ENCODE measurements around the gene IARS2. TPM values are rescaled to one million over a fixed set of nuclear protein-coding genes. Genes with fewer than 3 reads are reported as not detected.
"Not testable (repeated sequence)": the region's sequence is repeated elsewhere in the genome, so short reads cannot be mapped to it uniquely, and the experiment has no call there.

The IARS2 gene
- total RNA-seq, 1 experiment from 2014 or later = 106 TPM

GRCh38 chr1:220086261-220086686, 7.7 kb upstream of the IARS2 start:
- intact Hi-C loops (cut with micrococcal nuclease) = not testable (repeated sequence)

DNA sequence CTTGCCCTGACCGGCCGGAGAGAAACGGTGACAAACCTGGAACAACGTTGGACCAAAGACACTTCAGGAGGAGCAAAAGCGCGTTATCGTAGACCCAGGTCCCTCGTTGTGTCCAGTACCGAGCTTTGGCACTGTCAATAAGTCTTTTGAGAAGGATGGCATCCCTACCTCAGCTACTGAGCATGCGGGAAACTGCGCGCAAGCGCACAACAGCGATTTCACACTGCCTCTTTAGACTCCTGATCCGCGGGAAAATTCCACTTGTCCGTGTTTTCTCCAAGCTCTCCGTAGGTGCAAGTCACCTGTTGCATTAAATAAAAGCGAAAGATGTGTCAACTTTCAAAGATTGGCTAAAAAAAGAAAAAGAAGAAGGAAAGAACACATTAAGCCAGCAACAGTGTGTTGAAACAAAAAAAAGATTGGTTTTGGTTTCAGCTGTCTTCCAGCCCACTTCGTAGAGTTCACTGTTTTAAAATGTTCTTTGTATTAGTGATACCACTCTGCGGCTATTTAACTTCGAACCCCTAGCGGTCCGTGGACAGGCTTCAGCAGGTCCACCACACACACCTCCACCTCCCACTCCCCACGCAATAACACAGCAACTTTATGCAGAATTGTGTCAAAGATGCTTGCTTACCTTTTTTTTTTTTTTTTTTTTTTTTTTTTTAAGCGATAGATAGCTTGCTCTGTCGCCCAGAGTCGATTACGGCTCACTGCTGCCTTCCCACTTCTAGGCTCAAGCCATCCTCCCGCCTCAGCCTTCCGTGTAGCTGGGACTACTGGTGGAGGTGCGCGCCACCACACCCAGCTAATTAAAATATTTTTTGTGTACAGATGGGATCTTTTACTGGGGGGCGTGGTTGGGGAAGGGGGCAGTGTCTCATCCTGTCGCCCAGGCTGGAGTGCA, 4.0 kb upstream of the IARS2 start, which contains the start of gene BPNT1:
Gene BPNT1, minus strand, starts transcription at position 139 of the 907 bp plus-strand sequence. CDS start 9,942 bp downstream, outside the sequence.
- peak; percentile 98 for DNase-seq (ENCODE audit: low read depth, low spot score)
- Histone ChIP-seq H3K36me3 (ENCODE audit: control insufficient read depth in 1 of 2, insufficient read depth in 2 of 2, low read length in 2 of 2) (no peaks in the 10 kb centered on the region), H3K9ac (ENCODE audit: low read length) (peak within 1 kb of the TSS; percentile 50), H3K9me3 (ENCODE audit: control insufficient read depth in 1 of 2, insufficient read depth in 1 of 2, low read depth in 1 of 2, low read length in 2 of 2) (no peaks in the 10 kb centered on the region), H3K4me2 (ENCODE audit: low read length) (peak within 1 kb of the TSS; percentile 82), H3K4me3 (replicated peaks in 1 of 2; ENCODE audit: low read depth in 1 of 2, low read length in 2 of 2) (peak within 1 kb of the TSS; percentile 61 to 70), H3K79me2 (ENCODE audit: insufficient read depth, low read length) (peaks cover 9% of the 10 kb centered on the region), H3K9me2 (ENCODE audit: insufficient read depth) (no peaks in the 10 kb centered on the region), H2AFZ (ENCODE audit: low read depth, low read length, poor library complexity, severe bottlenecking) (peak within 1 kb of the TSS; percentile 89), H4K20me1 (ENCODE audit: insufficient read depth) (no peaks in the 10 kb centered on the region), H3K27ac (ENCODE audit: low read depth, low read length) (peak within 1 kb of the TSS; percentile 42), H3K4me1 (ENCODE audit: control insufficient read depth in 1 of 2, insufficient read depth in 2 of 2, low read length in 2 of 2) (peaks cover 3 to 12% of the 10 kb centered on the region in 2 experiments; a peak in 3 of 4 replicates), H3K27me3 (ENCODE audit: insufficient read depth, low read length) (no peaks in the 10 kb centered on the region)
- ChIA-PET CTCF (interaction anchor here (0.7 to 1.3 kb wide), 4 partner anchors 10 to 661 kb away, joined by 3 to 6 read pairs (median 4); no protein-coding TSS in a partner anchor), RAD21 (ENCODE audit: low non-redundant PET in 1 of 2, low total read pairs in 2 of 2, uncharacterized antibody in 2 of 2, unreplicated experiment in 2 of 2) (interaction anchor here in 1 of 2 experiments (0.7 kb wide), 1 partner anchor 709 kb away, joined by 10 read pairs; no protein-coding TSS in a partner anchor), POLR2A (no interaction called here)
- ATAC-seq = peak; percentile 72
- no TSS peak for BruUV-seq (replicated peaks)
- intact Hi-C loops (cut with micrococcal nuclease) = loop anchor here (1.0 kb wide), 1 partner anchor 45 kb away; no protein-coding TSS in a partner anchor
- TF ChIP-seq EZH2phosphoT487 (IDR thresholded peaks at IDR 0.05; ENCODE audit: borderline replicate concordance) = no peak
- TF ChIP-seq SP1 (IDR thresholded peaks at IDR 0.05; ENCODE audit: low read depth) = peak; percentile 99
- peak; percentile 40 for TF ChIP-seq TCF7L2 (IDR thresholded peaks at IDR 0.05; ENCODE audit: borderline replicate concordance, extremely low read depth, insufficient read depth, insufficient read length)
- TF ChIP-seq POLR2AphosphoS5 (IDR thresholded peaks at IDR 0.05; ENCODE audit: low read depth, low read length) = peak; percentile 96
- TF ChIP-seq CBX3 (IDR thresholded peaks at IDR 0.05; ENCODE audit: low read depth) = peak; percentile 89
- peak; percentile 87 for TF ChIP-seq JUND (IDR thresholded peaks at IDR 0.05)
- TF ChIP-seq CEBPB (IDR thresholded peaks at IDR 0.05; ENCODE audit: low read depth) = peak; percentile 1
- peak; percentile 82 for TF ChIP-seq SIN3A (IDR thresholded peaks at IDR 0.05; ENCODE audit: low read depth)
- no peak for TF ChIP-seq ZNF274 (IDR thresholded peaks at IDR 0.05; ENCODE audit: low read depth, low read length)
- peak; percentile 81 for TF ChIP-seq YY1 (IDR thresholded peaks at IDR 0.05; ENCODE audit: extremely low read depth, insufficient replicate concordance, low read depth, low read length)
- TF ChIP-seq, protein P1, sequence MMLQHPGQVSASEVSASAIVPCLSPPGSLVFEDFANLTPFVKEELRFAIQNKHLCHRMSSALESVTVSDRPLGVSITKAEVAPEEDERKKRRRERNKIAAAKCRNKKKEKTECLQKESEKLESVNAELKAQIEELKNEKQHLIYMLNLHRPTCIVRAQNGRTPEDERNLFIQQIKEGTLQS (IDR thresholded peaks at IDR 0.05) = no peak

More at GRCh38 chr1:220086261-220086686, 7.7 kb upstream of the IARS2 start:
- H3K36me3 ChIP-seq (ENCODE audit: control insufficient read depth in 1 of 2, insufficient read depth in 2 of 2, low read length in 2 of 2); DNase-seq (ENCODE audit: low read depth, low spot score); RAD21 ChIA-PET (ENCODE audit: low non-redundant PET in 1 of 2, low total read pairs in 2 of 2, uncharacterized antibody in 2 of 2, unreplicated experiment in 2 of 2); H3K9me3 ChIP-seq (ENCODE audit: control insufficient read depth in 1 of 2, insufficient read depth in 1 of 2, low read depth in 1 of 2, low read length in 2 of 2); H3K4me2 ChIP-seq (ENCODE audit: low read length); BruUV-seq (replicated peaks); H3K79me2 ChIP-seq (ENCODE audit: insufficient read depth, low read length); POLR2A ChIA-PET; H3K9me2 ChIP-seq (ENCODE audit: insufficient read depth); H3K4me1 ChIP-seq (ENCODE audit: control insufficient read depth in 1 of 2, insufficient read depth in 2 of 2, low read length in 2 of 2); H3K4me3 ChIP-seq (replicated peaks in 1 of 2; ENCODE audit: low read depth in 1 of 2, low read length in 2 of 2); H3K9ac ChIP-seq (ENCODE audit: low read length); H2AFZ ChIP-seq (ENCODE audit: low read depth, low read length, poor library complexity, severe bottlenecking); H3K27ac ChIP-seq (ENCODE audit: low read depth, low read length); H4K20me1 ChIP-seq (ENCODE audit: insufficient read depth); H3K27me3 ChIP-seq (ENCODE audit: insufficient read depth, low read length): not testable (repeated sequence)
- CTCF ChIA-PET = interaction anchor here (0.7 to 1.2 kb wide), 2 partner anchors 17 to 27 kb away, joined by 3 read pairs; no protein-coding TSS in a partner anchor
- TF ChIP-seq, protein P2, sequence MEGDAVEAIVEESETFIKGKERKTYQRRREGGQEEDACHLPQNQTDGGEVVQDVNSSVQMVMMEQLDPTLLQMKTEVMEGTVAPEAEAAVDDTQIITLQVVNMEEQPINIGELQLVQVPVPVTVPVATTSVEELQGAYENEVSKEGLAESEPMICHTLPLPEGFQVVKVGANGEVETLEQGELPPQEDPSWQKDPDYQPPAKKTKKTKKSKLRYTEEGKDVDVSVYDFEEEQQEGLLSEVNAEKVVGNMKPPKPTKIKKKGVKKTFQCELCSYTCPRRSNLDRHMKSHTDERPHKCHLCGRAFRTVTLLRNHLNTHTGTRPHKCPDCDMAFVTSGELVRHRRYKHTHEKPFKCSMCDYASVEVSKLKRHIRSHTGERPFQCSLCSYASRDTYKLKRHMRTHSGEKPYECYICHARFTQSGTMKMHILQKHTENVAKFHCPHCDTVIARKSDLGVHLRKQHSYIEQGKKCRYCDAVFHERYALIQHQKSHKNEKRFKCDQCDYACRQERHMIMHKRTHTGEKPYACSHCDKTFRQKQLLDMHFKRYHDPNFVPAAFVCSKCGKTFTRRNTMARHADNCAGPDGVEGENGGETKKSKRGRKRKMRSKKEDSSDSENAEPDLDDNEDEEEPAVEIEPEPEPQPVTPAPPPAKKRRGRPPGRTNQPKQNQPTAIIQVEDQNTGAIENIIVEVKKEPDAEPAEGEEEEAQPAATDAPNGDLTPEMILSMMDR (IDR thresholded peaks at IDR 0.05 in 2 of 3, conservative IDR thresholded peaks at IDR 0.05 in 1 of 3; ENCODE audit: borderline replicate concordance in 1 of 3, insufficient read depth in 1 of 3, low read depth in 2 of 3, low read length in 2 of 3) = peak in 2 of 3 experiments; percentile 30 to 51; a peak in 1 of 6 replicates
- ATAC-seq = peak; percentile 44
